HG03354 (cell line): ENCODE data around the gene THY1.
"Not testable (repeated sequence)": the region's sequence is repeated elsewhere in the genome, so short reads cannot be mapped to it uniquely, and the experiment has no call there.

Experiments used
- ATAC-seq: cut with Tn5 transposase; IDR thresholded peaks from one replicate; pipeline ENCODE4 v1.9.1; 2021; ENCODE audit warnings: mild to moderate bottlenecking; ENCODE audit not compliant: unreplicated experiment, poor library complexity, severe bottlenecking

The THY1 gene

DNA sequence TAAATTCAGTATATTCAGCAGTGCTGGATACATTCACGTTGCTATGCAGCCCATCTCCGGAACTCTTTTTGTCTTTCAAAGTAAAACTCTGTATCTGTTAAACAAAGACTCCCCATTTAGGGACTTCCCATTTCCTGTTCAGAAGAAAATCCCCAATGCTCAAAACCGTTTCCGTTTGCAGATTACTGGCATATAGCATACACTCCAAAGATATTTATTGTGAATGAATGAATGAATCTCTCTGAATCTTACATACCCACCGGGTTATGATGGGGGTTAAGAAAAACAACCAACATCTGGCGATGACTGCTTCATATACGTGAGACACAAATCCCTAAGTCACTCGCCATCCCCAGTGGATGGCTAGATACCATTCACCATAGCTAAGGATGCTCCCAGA, 1.6 kb downstream of the THY1 start:
- ATAC-seq, result no peak

DNA sequence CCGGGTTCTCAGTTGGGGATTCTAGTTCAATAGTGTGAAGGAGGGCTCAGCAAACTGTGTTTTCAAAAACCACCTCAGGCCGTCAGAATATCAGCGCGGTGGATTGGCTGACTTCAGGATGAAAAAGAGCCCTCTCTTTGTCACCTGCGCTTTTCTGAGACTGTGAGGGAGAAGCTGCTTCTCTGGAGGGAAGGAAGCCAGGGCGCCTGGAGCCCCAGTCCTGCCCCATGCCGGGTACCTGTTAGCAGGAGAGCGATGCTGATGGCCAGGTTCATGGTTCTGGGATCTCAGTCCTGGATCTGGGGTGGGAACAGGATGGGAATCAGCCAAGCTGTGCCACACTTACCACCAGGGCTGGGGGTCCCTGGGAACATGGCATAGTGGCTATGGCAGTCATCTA, 2.3 kb downstream of the THY1 start:
- no peak for ATAC-seq

DNA sequence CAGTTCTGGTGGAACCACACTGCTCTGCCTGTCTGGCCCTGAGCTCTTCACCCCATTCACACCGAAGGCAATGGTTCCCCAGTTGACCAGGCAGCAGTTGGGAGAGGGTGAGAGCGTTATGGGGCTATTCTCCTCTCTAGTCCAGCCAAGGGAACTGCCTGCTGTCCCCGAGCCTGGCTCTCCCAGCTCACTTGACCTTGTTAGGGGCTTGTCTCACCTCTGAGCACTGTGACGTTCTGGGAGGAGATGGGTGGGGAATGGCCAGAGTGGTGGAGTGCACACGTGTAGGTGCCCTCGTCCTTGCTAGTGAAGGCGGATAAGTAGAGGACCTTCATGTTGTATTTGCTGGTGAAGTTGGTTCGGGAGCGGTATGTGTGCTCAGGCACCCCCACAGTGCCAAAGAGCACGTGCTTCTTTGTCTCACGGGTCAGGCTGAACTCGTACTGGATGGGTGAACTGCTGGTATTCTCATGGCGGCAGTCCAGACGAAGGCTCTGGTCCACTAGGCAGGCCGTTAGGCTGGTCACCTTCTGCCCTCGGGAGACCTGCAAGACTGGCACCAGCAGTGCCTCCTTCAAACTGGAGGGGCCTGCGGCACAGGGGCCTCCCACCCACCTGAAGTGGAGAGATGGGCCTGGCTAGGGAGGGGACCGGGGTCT, 3.0 kb downstream of the THY1 start:
- ATAC-seq, result no peak

DNA sequence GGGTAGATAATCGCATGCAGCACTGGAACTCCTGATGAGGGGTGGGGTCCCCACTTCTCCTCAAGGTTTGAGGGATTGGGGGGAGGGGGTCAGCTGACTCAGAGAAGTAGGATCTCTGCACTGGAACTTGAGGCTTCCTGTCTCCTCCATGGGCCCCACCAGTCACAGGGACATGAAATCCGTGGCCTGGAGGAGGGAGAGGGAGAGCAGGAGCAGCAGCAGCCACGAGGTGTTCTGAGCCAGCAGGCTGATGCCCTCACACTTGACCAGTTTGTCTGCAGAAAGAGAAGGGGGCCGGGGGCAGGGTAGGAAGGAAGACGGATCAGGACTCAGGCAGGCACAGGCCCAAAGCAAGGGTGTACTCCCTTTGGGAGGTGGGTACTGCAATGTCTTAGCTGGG, 3.7 kb downstream of the THY1 start:
- ATAC-seq, result no peak

DNA sequence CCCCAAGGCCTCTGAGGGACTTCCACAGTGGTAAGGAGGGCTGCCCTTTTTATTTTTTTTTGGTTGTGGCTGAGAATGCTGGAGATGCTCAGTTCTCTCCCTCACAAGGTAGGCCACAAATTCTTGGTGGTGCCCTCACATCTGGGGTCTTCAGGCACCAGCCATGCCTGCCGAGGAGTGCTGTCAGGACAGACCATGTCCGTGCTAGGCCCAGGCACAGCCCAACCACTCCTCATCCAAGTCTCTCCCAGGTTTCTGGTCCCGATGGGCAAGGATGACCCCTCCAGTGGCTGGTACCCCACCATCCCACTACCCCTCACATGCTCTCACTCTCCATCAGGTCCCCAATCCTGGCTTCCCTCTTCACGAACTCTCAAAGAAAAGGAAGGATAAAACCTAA, 4.2 kb downstream of the THY1 start:
- ATAC-seq, result no peak

DNA sequence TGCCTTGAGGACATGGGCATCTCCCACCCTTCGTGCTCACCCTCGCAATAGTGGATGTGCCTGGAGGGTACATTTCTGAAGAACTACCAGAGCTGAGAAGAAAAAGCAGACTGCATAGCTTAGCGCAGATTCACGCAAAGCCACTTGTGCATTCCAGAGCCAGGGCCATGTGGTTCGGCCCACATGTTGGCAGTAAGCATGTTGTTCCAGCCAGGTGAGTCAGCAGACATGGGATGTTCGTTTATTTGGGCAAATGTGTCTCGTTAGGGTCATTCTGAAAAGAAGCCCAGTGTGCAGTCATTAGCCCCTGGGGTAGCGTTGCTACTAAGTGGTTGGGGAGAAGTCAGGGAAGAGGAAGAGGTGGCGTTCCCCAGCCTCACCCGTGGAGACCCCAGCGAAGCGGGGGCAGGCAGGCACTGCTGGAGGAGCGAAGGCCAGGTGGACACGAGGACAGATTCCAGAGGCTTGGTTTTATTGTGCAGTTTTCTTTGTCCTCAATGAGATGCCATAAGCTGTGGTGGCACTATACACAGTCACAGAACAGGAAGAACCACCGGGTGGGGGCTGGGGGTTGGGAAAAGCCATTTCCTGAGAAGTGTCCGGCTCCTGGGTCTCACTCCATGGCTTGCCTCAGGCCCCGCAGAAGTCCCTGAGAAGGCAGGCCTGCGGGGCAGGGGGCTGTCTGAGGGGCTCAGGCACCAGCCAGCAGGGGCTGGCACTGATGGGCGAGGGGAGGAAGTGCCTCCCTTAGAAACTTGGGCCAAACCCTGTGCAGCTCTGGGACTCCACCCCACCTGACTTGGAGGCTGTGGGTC, 5.0 kb downstream of the THY1 start:
- ATAC-seq, result no peak

DNA sequence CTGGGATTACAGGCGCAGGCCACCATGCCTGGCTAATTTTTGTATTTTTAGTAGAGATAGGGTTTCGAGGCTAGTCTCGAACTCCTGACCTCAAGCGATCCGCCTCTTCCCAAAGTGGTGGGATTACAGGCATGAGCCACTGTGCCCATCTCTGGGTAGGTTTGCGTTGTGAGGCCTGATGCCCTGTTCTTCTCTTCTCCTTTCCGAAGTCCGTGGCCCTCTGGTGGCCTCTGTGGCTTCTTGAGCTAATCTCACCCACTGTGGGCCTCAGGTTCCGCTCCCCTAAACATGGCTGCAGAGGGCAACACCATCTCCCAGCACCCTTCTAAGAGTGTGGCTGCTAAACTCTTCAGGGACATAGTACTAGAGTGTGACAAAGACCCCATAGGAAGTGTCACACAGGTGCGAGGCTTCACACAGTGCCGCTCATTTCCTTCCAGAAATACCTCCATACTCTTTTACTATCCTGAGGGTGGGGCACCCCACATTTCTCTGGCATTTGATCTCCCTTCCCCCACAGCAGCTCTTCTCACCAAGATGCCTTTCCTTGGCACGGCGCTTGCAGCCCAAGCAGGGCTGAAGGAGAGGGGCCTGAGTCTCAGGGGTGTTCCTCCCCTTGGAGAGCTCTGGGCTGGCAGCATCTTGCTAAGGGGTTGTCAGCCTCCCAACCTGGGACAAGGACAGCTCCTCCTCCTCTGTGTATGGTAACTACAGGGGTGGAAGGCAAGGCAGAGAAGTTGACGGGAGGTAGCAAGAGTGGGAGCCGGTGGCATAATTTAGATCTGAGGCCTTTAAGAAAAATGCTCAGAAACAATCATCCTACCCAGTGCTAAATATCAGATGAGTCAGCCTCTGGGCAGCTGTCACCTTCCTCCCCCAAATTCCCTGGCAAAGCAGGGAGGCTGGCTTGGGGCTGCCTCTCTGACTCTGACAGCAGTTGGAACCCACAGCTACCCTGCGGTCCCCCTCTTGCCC, 6.1 kb downstream of the THY1 start:
- ATAC-seq, result no peak

DNA sequence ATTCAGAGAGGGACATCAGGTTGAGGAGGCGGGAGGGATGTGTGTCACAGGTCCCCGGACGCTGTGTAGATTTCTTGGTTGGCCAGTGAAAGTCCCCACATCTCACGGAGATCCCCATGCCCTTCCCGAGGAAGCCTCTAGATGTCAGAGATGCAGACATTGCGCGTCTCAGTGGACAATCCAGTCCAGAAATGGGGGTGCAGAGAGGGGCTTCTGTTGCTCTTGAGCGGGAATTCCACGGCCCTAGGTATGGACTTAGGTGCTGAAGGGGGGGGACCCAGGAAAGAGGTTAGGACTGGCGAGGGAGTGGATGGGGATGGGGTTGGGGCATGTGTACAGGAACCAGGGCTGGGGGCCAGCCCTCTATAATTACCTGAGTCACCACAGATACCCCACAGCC, 7.0 kb downstream of the THY1 start:
- ATAC-seq, result no peak

DNA sequence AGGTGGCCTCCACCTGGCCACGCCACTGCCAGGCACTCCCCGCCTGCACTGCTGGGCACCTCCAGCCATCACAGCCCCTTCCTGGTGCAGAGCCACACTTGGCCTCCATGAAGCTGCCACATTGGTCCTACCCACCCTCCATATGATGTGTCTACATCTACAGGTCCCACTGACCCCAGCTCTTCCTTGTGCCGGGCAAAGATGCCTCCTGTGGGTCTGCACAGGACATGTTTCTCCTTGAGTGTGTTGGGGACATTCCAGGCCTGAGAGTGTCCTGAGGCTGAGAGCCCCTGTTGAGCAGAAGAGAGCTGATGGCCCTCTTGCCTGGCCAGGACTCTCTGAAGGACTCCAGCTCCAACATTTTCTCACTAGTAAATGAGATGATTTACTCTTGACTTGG, 7.5 kb downstream of the THY1 start:
- no peak for ATAC-seq

DNA sequence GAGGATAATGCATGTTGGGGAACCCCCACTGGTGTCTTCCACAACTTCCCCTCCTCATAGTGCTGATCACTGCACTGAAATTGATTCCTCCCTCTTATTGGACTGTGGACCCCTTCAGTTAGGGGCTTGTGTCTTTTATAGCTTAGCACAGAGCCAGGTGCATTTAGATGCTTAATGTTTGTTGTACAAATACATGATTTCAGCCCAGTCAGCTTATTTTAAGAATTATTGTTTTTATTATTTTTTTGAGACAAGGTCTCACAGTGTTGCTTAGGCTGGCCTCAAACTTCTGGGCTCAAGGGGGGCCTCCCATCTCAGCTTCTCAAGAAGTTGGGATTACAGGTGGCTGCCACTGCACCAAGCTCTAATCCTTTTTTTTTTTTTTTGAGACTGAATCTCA, 8.2 kb downstream of the THY1 start:
- no peak for ATAC-seq

DNA sequence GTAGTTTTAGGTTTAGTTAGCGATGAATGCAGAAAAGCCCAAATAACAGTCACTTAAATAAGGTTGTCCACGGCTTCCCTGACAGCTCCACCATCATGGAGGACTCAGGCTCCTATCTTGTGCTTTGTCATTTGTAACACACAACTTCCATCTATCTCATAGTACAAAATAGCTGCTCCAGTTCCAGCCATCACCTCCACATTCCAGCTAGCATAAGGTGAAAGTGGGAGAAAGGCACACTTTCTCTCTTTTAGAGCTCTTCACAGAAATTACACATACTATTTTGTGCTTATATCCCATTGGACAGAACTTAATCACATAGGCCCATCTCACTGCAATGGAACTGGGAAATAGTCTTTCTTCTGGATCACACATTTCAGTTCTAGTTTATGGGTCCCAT, 8.7 kb downstream of the THY1 start:
- no peak for ATAC-seq

DNA sequence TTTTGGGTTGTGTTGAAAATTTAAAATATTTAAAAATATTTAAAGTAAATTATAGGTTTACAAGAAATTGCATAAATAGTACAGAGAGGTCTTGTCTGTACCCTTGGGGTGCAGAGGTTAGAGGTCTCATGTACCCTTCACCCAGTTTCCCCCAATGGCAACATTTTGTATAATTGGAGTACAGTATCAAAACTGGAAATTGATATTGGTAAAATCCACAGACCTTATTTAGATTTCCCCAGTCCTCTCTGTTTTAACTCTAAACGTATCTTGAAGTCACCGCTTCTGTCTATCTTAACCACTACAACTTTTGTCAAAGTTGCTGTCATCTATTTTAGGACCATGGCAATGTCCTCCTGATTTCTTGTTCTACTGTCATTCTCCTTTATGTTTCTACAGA, 10.9 kb downstream of the THY1 start:
- ATAC-seq, result no peak

DNA sequence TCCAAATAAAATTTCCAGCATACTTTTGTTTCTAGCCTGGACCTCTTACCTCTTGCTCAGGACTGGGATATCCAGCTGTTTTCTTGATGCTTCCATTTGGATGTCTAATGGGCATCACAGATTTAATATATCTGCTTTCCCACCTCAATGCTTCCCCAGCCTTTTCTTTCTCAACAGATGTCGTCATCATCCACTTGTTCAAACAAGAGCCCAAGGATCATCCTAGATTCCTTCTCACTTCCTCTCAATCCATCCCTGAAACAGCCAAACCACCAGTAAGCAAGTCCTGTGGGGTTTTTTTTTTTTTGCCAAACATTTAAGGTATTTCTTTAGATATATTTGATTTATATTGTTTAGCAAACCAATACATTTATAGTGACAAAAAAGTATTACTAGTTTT, 12.5 kb downstream of the THY1 start:
- no peak for ATAC-seq

DNA sequence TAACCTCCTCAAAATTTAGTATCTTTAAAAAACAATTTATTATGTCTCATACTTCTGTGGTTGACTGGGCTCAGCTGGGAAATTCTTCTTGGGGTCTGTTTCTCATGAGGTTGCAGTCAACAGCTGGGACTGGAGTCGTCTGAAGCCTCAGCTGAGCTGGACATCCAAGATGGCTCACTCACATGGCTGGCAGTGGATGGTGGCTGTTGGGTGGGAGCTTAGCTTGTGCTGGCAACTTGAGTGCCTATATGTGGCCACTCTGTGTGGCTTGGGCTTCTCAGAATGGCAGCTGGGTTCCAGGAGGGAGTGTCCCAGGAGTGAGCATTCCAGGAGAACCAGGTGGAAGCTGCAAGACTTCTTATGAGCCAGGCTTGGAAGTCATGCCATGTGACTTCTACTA, 13.2 kb downstream of the THY1 start:
- no peak for ATAC-seq

DNA sequence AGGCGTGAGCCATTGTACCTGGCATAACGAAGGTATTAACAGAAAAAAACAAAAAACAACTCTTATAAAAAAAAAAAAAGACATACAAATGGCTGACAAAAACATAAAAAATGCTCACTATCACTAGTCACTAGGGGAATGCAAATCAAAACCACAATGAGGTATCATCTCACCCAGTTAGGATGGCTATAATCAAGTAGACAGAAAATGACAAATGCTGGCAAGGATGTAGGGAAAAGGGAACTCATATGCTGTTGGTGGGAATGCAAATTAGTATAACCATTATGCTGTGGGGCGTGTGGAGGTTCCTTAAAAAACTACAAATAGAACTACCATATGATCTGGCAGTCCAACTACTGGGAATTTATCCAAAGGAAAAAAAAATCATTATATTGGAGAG, 17.0 kb downstream of the THY1 start:
- no peak for ATAC-seq

DNA sequence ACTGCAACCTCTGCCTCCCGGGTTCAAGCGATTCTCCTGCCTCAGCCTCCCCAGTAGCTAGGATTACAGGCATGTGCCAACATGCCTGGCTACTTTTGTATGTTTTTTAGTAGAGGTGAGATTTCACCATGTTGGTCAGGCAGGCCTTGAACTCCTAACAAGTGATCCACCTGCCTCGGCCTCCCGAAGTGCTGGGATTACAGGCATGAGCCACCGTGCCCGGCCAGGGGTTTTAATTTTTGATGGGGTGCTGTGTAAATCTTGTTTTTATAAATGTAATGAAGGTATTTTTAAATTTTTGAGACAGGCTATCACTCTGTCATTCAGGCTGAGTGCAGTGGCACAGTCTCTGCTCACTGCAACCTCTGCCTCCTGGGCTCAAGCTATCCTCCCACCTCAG, 17.5 kb downstream of the THY1 start:
- ATAC-seq, result not testable (repeated sequence)

DNA sequence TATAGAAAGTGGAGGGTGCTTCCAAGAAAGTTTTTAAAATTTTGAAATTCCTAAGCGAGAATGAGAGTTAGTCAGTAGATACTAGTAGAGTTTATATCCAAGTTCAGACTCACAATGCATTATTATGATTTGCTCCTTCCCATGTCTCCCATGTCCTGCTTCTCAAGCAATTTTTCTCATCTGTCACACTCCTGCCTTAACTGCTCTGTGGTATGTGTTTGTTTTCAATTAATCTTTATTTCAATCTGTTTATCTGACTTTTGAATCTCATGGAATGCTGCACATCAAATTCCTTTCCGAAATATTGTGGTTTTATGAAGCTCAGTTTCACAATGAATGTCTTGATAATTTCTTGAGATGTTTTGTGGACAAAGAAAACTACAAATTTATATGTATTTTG, 18.1 kb downstream of the THY1 start:
- no peak for ATAC-seq

DNA sequence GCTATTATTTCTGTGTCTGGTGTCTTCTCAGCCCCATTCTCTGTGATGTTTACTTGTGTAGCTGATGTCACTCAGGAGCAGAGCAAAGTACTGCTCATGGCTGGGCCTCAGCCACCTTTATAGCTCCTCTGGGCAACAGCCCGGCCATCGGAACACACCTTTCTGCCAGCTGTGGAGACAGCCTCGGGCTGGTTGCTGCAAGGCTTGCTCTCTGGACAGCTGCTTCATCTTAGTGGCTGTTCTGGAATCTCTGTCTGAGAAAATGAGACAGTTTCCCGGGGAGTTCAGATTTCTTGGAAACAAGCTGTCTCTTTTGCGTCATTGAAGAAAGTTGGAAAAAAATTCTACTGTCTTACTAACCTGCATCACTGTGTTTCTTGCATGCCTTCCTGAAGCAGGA, 20.0 kb downstream of the THY1 start:
- no peak for ATAC-seq

DNA sequence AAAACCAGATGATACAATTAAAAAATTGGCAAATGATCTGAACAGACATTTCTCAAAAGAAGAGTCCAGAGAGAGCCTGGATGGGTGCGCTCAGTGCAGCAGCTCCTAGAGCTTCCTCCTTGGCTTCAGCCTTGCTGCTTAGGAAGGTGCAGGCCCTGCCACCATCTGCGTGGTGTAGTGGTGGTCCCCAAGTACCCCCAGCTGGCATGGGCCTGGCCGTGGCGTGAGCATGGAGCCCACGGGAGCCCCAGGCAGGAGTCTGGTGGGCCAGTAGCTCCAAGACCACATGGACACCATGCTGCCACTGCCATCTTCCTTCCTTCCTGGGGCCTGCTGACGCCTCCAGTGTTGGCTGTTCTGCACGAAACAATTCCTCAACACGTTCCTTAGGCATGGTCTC, 20.5 kb downstream of the THY1 start:
- no peak for ATAC-seq

DNA sequence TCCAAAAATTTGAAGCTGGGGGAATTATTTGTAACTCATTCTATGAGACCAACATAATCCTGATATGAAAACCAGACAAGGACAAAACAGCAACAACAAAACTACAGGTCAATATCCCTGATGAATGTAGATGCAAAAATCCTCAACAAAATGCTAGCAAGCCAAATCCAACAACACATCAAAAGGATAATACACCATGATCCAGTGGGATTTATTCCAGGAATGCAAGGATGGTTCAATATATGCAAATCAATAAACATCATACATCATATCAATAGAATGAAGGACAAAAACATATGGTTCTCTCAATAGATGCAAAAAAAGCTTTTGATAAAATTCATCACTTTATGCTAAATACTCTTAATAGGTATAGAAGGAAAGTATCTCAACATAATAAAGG, 22.1 kb downstream of the THY1 start:
- no peak for ATAC-seq

DNA sequence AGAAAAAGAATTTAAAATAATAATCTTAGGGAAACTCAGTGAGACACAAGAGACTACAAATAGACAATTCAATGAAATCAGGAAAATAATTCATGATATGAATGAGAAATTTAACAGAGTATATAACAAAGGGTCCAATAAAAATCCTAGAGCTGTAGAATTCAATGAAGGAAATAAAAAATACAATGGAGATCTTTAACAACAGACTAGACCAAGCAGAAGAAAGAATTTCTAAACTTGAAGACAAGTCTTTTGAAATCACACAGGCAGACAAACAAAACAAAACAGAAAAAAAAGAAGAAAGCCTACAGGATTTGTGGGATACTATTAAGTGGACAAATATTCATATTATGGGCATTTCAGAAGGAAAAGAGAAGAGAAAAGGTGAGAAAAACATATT, 25.2 kb downstream of the THY1 start:
- ATAC-seq, result no peak
